AG09319 (cell line): ENCODE data around the gene OTULIN.

ENCODE experiments used
- DNase-seq: peaks from one replicate; pipeline ENCODE4 v3.0.0-alpha.2; 2010; ENCODE audit warnings: low read depth; ENCODE audit errors: extremely low read depth
- CTCF ChIP-seq: IDR thresholded peaks from 2 replicates; pipeline ENCODE4 v1.5.1; 2011; ENCODE audit warnings: low read depth, mild to moderate bottlenecking, inconsistent platforms, low read length, moderate library complexity

Gene OTULIN

GRCh38 chr5:14728459-14728938 is 64.0 kb downstream of the OTULIN start:
- no peak for TF ChIP-seq CTCF
- no peak for DNase-seq

- TF ChIP-seq CTCF = no peak
- DNase-seq = no peak
Observed at GRCh38 chr5:14729448-14730385, 65.2 kb downstream of the OTULIN start.

GRCh38 chr5:14730466-14730865 is 65.9 kb downstream of the OTULIN start:
- TF ChIP-seq CTCF = no peak
- no peak for DNase-seq

GRCh38 chr5:14730881-14731280 is 66.4 kb downstream of the OTULIN start:
- DNase-seq = no peak
- TF ChIP-seq CTCF = no peak

- no peak for TF ChIP-seq CTCF
- DNase-seq = no peak
Observed at GRCh38 chr5:14732991-14733390, 68.5 kb downstream of the OTULIN start.

GRCh38 chr5:14733661-14734060 is 69.1 kb downstream of the OTULIN start:
- DNase-seq = no peak

More at GRCh38 chr5:14733661-14734060, 69.1 kb downstream of the OTULIN start:
- TF ChIP-seq CTCF = no peak
